Upper lobe of right lung (tissue), 1 donor: ENCODE measurements around the gene MYO7A. TPM values are rescaled to one million over a fixed set of nuclear protein-coding genes. Genes with fewer than 3 reads are reported as not detected.
A peak's percentile ranks its signal among the peaks of the same experiment; 100 is the strongest.

Source experiments
- ATAC-seq: fragments of 200-7000 bp; cut with Tn5 transposase; one replicate; pipeline ENCODE4 v1.9.1; 2020; ENCODE audit warnings: mild to moderate bottlenecking, moderate library complexity
- DNase-seq: peaks from one replicate; pipeline ENCODE4 v3.0.0-alpha.2; 2020
- H3K27ac ChIP-seq: fragments of 200-600 bp; one replicate; pipeline ENCODE4 v1.8.0; 2022
- H3K27me3 ChIP-seq: fragments of 200-600 bp; one replicate; pipeline ENCODE4 v1.8.0; 2022; ENCODE audit warnings: mild to moderate bottlenecking
- H3K36me3 ChIP-seq: fragments of 200-600 bp; one replicate; pipeline ENCODE4 v1.8.0; 2022
- H3K4me1 ChIP-seq: fragments of 200-600 bp; one replicate; pipeline ENCODE4 v1.8.0; 2022
- H3K4me3 ChIP-seq: fragments of 200-600 bp; one replicate; pipeline ENCODE4 v1.8.0; 2022; ENCODE audit warnings: mild to moderate bottlenecking
- H3K9me3 ChIP-seq: fragments of 200-600 bp; one replicate; pipeline ENCODE4 v1.8.0; 2022
- CTCF ChIP-seq: fragments of 200-600 bp; IDR thresholded peaks from one replicate; pipeline ENCODE4 v1.8.0; 2022; ENCODE audit warnings: antibody characterized with exemption
- intact Hi-C: fragments of 100-400 bp; cut with DNase I; formaldehyde crosslinking; loops from one replicate; pipeline ENCODE4 v1.11.0; 2022
- total RNA-seq: library from RNA; stranded (reverse); fragmentation: NEBNext Ultra II Directional; extraction: Animal tissue kit (Norgen Biotek cat#: 25700); gene quantifications from one replicate; pipeline ENCODE4 v1.2.1, GENCODE V29; 2021
- donor health status: DM: no; HTN: yes; CAD: no; lungs with severe emphysema.

Gene MYO7A
- total RNA-seq, 1 donor from 2014 or later: 3.6 TPM

- ATAC-seq (no peak), DNase-seq (no peak)
- no peak for TF ChIP-seq CTCF
- intact Hi-C loops: no loop called here
- no peaks in the 10 kb centered on the region for H3K36me3 ChIP-seq
- no peak overlapping the region for H3K27ac ChIP-seq
- no peak overlapping the region for H3K4me3 ChIP-seq
- H3K4me1 ChIP-seq: no peaks in the 10 kb centered on the region
- no peaks in the 10 kb centered on the region for H3K9me3 ChIP-seq
- no peaks in the 10 kb centered on the region for H3K27me3 ChIP-seq
Observed at GRCh38 chr11:77212314-77213007, 84.4 kb downstream of the MYO7A start.

GRCh38 chr11:77213029-77213579 is 85.1 kb downstream of the MYO7A start:
- no peaks in the 10 kb centered on the region for H3K4me1 ChIP-seq
- DNase-seq (peak; percentile 55), ATAC-seq (no peak)
- H3K4me3 ChIP-seq: no peak overlapping the region
- intact Hi-C loops: no loop called here
- no peak for TF ChIP-seq CTCF
- H3K36me3 ChIP-seq: no peaks in the 10 kb centered on the region
- no peaks in the 10 kb centered on the region for H3K9me3 ChIP-seq
- no peak overlapping the region for H3K27ac ChIP-seq
- no peaks in the 10 kb centered on the region for H3K27me3 ChIP-seq

- intact Hi-C loops: no loop called here
- no peaks in the 10 kb centered on the region for H3K36me3 ChIP-seq
- no peak overlapping the region for H3K4me3 ChIP-seq
- no peak for ATAC-seq
- no peak overlapping the region for H3K27ac ChIP-seq
- no peaks in the 10 kb centered on the region for H3K9me3 ChIP-seq
- DNase-seq: peak; percentile 48
- H3K4me1 ChIP-seq: no peaks in the 10 kb centered on the region
- no peaks in the 10 kb centered on the region for H3K27me3 ChIP-seq
- TF ChIP-seq CTCF: no peak
Observed at GRCh38 chr11:77213589-77214428, 85.8 kb downstream of the MYO7A start.

GRCh38 chr11:77214557-77214956 is 86.5 kb downstream of the MYO7A start:
- intact Hi-C loops: no loop called here
- no peak overlapping the region for H3K4me3 ChIP-seq
- H3K36me3 ChIP-seq: no peaks in the 10 kb centered on the region
- no peak for ATAC-seq
- DNase-seq: peak; percentile 37
- no peaks in the 10 kb centered on the region for H3K9me3 ChIP-seq
- no peaks in the 10 kb centered on the region for H3K4me1 ChIP-seq
- H3K27me3 ChIP-seq: no peaks in the 10 kb centered on the region
- TF ChIP-seq CTCF: no peak
- H3K27ac ChIP-seq: no peak overlapping the region

- TF ChIP-seq CTCF: no peak
- ATAC-seq: no peak
- Histone ChIP-seq H3K27ac (no peak overlapping the region), H3K4me3 (no peak overlapping the region), H3K27me3 (no peaks in the 10 kb centered on the region), H3K36me3 (no peaks in the 10 kb centered on the region), H3K9me3 (no peaks in the 10 kb centered on the region), H3K4me1 (no peaks in the 10 kb centered on the region)
- DNase-seq: no peak
- intact Hi-C loops: no loop called here
Observed at GRCh38 chr11:77215106-77215505, 87.1 kb downstream of the MYO7A start.
